Esophagus squamous epithelium (tissue), 4 donors: ENCODE results near the gene STX18.

Source experiments
- POLR2A ChIP-seq, 4 donors: fragments of 450-650 bp; IDR thresholded peaks; one replicate each; pipeline ENCODE4 v1.6.1; 2017; ENCODE audit warnings: antibody characterized with exemption in 4 of 4, mild to moderate bottlenecking in 4 of 4, moderate library complexity in 3 of 4
- TF ChIP-seq, protein P1 (sequence below), 6 experiments: fragments of 450-650 bp in 4 of 6; fragments of 200-600 bp in 2 of 6; sonication (generic) in 2 of 6; IDR thresholded peaks; one replicate each; pipeline ENCODE4 v1.5.1; 2016 to 2019; ENCODE audit warnings: antibody characterized with exemption in 6 of 6, mild to moderate bottlenecking in 4 of 6, moderate library complexity in 4 of 6

DNA sequence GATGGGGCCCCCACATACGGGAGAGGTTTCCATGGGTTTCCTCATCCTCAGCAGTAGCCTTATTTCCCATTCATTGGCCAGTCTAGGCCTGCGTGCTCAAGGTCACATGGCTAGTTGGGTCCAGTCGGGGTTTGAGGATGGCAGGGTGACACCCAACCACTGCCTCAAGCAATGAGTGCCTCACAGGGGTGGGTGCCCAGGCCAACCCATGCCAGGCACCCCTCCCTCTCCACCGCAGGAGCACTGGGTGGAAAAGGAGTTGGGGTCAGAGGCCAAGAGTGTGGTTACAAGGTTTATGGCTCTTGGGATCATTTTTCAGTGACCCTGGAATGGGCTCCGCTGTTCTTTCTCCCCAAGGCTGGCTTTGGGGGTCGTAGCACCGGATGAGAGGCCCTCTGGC, 151.8 kb downstream of the STX18 start:
- TF ChIP-seq, protein P1, sequence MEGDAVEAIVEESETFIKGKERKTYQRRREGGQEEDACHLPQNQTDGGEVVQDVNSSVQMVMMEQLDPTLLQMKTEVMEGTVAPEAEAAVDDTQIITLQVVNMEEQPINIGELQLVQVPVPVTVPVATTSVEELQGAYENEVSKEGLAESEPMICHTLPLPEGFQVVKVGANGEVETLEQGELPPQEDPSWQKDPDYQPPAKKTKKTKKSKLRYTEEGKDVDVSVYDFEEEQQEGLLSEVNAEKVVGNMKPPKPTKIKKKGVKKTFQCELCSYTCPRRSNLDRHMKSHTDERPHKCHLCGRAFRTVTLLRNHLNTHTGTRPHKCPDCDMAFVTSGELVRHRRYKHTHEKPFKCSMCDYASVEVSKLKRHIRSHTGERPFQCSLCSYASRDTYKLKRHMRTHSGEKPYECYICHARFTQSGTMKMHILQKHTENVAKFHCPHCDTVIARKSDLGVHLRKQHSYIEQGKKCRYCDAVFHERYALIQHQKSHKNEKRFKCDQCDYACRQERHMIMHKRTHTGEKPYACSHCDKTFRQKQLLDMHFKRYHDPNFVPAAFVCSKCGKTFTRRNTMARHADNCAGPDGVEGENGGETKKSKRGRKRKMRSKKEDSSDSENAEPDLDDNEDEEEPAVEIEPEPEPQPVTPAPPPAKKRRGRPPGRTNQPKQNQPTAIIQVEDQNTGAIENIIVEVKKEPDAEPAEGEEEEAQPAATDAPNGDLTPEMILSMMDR (IDR thresholded peaks at IDR 0.05), result no peak
- no peak for TF ChIP-seq POLR2A (IDR thresholded peaks at IDR 0.05)
